GM12892 (cell line): ENCODE results near the gene S100A7A.
"Not testable (repeated sequence)": the region's sequence is repeated elsewhere in the genome, so short reads cannot be mapped to it uniquely, and the experiment has no call there.

ENCODE experiments used
- DNase-seq: peaks from one replicate; pipeline ENCODE4 v3.0.0; 2011; ENCODE audit not compliant: insufficient read length
- FAIRE-seq: peaks from 2 replicates; lab custom pipeline; 2011; peaks lifted over from hg19 to GRCh38; lab: Jason Lieb, UNC
- POLR2A ChIP-seq: IDR thresholded peaks from 2 replicates; pipeline ENCODE4 v1.6.1; 2011; ENCODE audit warnings: low read depth, low read length, control low read depth
- POLR2AphosphoS5 ChIP-seq: IDR thresholded peaks from 2 replicates; pipeline ENCODE4 v1.6.1; 2011; ENCODE audit warnings: low read depth, low read length, control low read depth
- TAF1 ChIP-seq: IDR thresholded peaks from 2 replicates; pipeline ENCODE4 v1.6.1; 2011; ENCODE audit warnings: low read depth, mild to moderate bottlenecking, control low read depth, low read length, borderline replicate concordance

S100A7A gene

DNA sequence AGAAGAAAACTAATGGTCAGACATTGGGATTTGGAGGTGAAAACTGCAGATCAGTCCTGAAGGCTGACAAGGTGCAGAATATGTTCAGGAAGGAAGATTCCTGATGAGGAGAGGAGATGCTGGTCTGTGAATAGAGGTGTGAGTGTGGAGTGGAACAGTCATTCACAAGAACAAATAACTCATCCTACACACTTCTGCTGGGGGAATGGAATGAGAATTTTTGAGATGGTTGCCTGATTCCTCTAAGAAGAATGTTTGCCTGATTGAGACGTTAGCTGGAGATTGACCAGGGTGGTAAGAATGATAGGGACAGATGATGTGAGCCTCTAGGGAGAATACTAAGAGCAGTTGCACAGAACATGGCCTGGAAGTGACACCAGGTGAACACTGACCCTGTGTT lies 40.1 kb downstream of the S100A7A start:
- FAIRE-seq: no peak
- no peak for TF ChIP-seq TAF1
- TF ChIP-seq POLR2AphosphoS5: no peak
- no peak for TF ChIP-seq POLR2A
- DNase-seq: no peak

- TF ChIP-seq POLR2AphosphoS5 (no peak), POLR2A (no peak), TAF1 (no peak)
- FAIRE-seq: no peak
- no peak for DNase-seq
These were observed 43.3 kb downstream of the S100A7A start for GRCh38 chr1:153459655-153460054.

DNA sequence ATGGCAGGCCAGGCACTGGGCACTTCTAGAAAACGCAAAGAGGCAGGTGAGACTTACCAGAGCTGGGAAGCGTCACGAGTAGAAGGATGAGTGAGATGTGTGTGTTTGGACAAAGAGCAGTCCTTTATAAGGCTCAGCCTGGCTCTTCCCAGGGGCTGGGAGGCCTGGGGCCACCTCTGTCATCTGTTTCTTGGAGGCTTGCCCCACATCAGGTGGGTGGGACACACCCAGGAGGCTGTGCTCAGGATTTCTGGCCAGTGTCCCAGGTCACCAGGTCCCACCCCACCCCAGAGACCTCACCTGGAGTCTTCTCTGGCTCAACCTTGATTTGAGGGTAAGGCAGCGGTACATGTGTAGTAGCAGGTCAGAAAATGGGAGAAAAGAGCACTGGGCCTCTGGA lies 44.2 kb downstream of the S100A7A start, which contains the start of gene S100A7:
S100A7 (minus strand) TSS at position 101 of the 400 bp plus-strand sequence. CDS start 1,638 bp downstream, outside the sequence.
- FAIRE-seq (peak; percentile 38), DNase-seq (no peak)
- TF ChIP-seq POLR2AphosphoS5 (no peak), POLR2A (no peak), TAF1 (no peak)

GRCh38 chr1:153462741-153463140 lies 46.4 kb downstream of the S100A7A start:
- not testable (repeated sequence) for FAIRE-seq, DNase-seq

DNA sequence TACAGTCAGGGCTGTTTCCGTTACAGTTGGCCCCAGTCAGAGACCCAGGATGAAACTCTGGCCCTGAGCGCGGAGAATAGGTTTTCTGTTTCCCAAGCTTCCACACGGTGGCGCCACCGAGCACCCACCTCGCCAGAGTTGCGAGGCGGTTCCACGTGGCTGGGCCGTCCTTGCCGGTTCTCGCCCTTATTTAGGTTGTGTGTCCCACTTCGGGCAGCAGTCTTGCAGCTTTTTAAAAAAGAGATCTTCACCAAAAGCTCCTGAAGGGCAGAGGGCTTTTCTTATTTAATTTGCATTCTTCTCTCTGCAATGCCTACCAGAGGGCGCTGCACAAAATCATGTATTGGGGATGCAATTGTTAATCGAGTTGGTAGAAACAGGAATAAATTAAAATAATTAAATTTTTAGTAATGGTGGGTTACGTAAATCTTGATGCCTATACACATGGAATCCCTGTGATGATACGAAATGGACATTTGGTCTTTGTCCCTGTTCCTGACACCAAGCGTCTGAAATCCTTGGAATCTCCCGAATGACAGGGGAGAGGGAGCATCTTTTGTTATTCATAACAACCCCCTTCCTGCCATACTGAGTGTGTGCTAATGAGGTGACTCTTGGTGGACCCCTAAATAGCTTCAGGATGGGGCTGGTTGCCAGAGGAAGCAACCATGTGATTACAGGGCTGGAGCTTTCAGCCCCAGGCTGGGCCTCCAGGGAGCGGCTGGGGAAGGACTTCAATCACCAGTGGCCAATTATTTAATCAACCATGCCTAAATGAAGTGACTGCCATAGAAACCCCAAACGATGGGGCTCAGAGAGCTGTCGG lies 49.7 kb downstream of the S100A7A start:
- peak; percentile 79 for FAIRE-seq
- peak; percentile 53 for DNase-seq
- TF ChIP-seq TAF1: no peak
- TF ChIP-seq POLR2AphosphoS5: no peak
- TF ChIP-seq POLR2A: no peak

DNA sequence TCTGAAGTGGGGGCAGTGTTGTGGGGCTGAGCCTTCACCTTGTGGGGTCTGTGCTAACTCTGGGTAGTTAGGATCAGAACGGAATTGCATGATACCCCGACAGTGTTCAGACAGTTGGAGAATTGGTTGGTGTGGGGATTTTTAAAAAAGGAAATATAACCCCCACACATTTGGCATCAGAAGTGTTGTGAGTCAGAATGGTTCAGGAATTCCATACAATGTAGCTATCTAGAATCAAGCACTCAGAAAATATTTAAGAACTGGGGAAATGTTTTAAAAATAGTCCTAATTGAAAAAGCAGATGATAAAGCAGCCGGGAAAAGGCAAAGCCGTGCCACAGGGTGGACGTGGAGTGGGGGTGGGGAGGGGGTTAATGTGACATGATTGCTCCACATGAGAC lies 50.6 kb downstream of the S100A7A start:
- TF ChIP-seq POLR2AphosphoS5 (no peak), TAF1 (no peak), POLR2A (no peak)
- DNase-seq (no peak), FAIRE-seq (no peak)

DNA sequence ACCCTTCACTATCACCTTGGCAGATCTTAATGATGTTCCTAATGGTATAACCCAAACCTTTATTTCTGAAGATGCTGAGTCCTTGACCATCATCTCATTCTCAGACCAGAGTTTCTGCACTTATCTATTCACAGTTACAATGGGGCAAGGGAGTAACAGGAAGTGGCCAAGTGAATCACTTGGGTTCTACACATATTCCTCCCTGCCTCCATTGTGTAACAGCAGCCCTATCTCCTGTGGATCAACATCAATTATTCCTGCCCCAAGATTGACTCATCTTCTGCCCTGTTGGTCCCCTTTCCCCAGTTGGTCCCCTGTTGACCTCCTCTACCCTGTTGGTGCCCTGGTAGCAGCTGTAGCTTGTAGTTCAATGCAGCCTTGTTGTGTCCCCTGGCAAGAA lies 54.4 kb downstream of the S100A7A start:
- FAIRE-seq (no peak), DNase-seq (no peak)
- TF ChIP-seq TAF1 (no peak), POLR2A (no peak), POLR2AphosphoS5 (no peak)
